Heart right ventricle (tissue), 16 donors: ENCODE measurements around the gene PYGO2. TPM values are rescaled to one million over a fixed set of nuclear protein-coding genes. Genes with fewer than 3 reads are reported as not detected.
"Not testable (repeated sequence)": the region's sequence is repeated elsewhere in the genome, so short reads cannot be mapped to it uniquely, and the experiment has no call there.

Source experiments
- ATAC-seq, 8 donors: fragments of 200-7000 bp; cut with Tn5 transposase; one replicate each; pipeline ENCODE4 v1.9.1; 2020; ENCODE audit warnings: mild to moderate bottlenecking in 8 of 8, moderate library complexity in 8 of 8, moderate number of reproducible peaks in 1 of 8
- DNase-seq, 2 donors: peaks; one replicate each; pipeline ENCODE4 v3.0.0-alpha.2; 2020
- H3K27ac ChIP-seq, 10 donors: fragments of 200-600 bp; sonication (generic) in 2 of 10; one replicate each; pipeline versions ENCODE4 v1.5.0 to v1.8.0; 2020 to 2022; ENCODE audit warnings: mild to moderate bottlenecking in 3 of 10
- H3K27me3 ChIP-seq, 7 donors: fragments of 200-600 bp; one replicate each; pipeline ENCODE4 v1.8.0; 2021 to 2022; ENCODE audit warnings: mild to moderate bottlenecking in 2 of 7
- H3K36me3 ChIP-seq, 9 donors: fragments of 200-600 bp; sonication (generic) in 1 of 9; one replicate each; pipeline versions ENCODE4 v1.5.0 to v1.8.0; 2020 to 2022; ENCODE audit warnings: mild to moderate bottlenecking in 2 of 9
- H3K4me1 ChIP-seq, 9 donors: fragments of 200-600 bp; sonication (generic) in 1 of 9; one replicate each; pipeline versions ENCODE4 v1.5.0 to v1.8.0; 2020 to 2022; ENCODE audit warnings: mild to moderate bottlenecking in 4 of 9
- H3K4me3 ChIP-seq, 10 donors: fragments of 200-600 bp; sonication (generic) in 2 of 10; one replicate each; pipeline versions ENCODE4 v1.5.0 to v1.8.0; 2020 to 2022; ENCODE audit warnings: mild to moderate bottlenecking in 7 of 10, moderate library complexity in 2 of 10
- H3K9me3 ChIP-seq, 11 donors: fragments of 200-600 bp in 10 of 11; sonication (generic) in 2 of 11; one replicate each; pipeline versions ENCODE4 v1.5.0 to v1.8.0; 2013 to 2022; ENCODE audit warnings: mild to moderate bottlenecking in 2 of 11, control low read depth in 1 of 11, moderate library complexity in 1 of 11
- CTCF ChIP-seq, 9 donors: fragments of 200-600 bp; sonication (generic) in 2 of 9; IDR thresholded peaks; one replicate each; pipeline versions ENCODE4 v1.5.0 to v1.8.0; 2021 to 2022; ENCODE audit warnings: antibody characterized with exemption in 9 of 9, mild to moderate bottlenecking in 5 of 9, moderate library complexity in 1 of 9
- WGBS, 2 donors: extraction: QIAGEN DNeasy Blood & Tissue Kit; methylation state at CpG; one replicate each; pipeline ENCODE4 v1.1.7; 2013; ENCODE audit warnings: inconsistent platforms in 1 of 2; 5-methylcytosine and 5-hydroxymethylcytosine counted together
- intact Hi-C, 10 donors: fragments of 100-400 bp; cut with DNase I; formaldehyde crosslinking; loops; one replicate each; pipeline versions ENCODE4 v1.11.1 to v1.14.2; 2022
- polyA plus RNA-seq, 2 donors: library from polyadenylated mRNA; stranded (reverse); fragments of 200-250 nt; gene quantifications; one replicate each; pipeline ENCODE4 v1.2.3, GENCODE V29; 2013
- total RNA-seq, 10 donors: library from RNA; stranded (reverse); fragmentation: NEBNext Ultra II Directional in 3 of 10; extraction: Animal tissue kit (Norgen Biotek cat#: 25700) in 3 of 10; gene quantifications; one replicate each; pipeline versions ENCODE4 v1.2.1 to v1.2.4, GENCODE V29; 2021 to 2023
- donor health status: Arrhythmogenic right ventricular cardiomyopathy.
- donor health status: ischemic (EF 13 %, LVEDD 7.1; RV severe dilation, severe dysfunction).
- donor health status: healthy with polysubstance abuse.
- donor health status: DM: no; HTN: yes; CAD: no.
- donor health status: DM: no; HTN: no; CAD: no.
- donor health status: ischemic (EF 25% LVEDD 6.9; RV normal size, moderate dysfunction).
- donor health status: ischemic (EF 25% LVEDD 5.7; RV mildly dilated, moderate dysfunction).
- donor health status: healthy.
- donor health status: DM: yes; HTN: yes; CAD: no.
- donor health status: Ischemic cardiomyopathy.
- donor health status: ischemic (EF 35%, LVEDD 5.7; RV mildly dilated, moderate dysfunction).
- donor health status: nonischemic (EF 11% LVEDD 7.7; RV severe dilation, severe dysfunction).
- donor health status: DM: yes; HTN: yes; CAD: no.
- donor health status: PGD.
- donor health status: ischemic (EF 29% LVEDD 5.4; RV normal size, mild dysfunction).
- donor health status: nonischemic (EF 23%, LVEDD 6.1; RV moderate dilation, normal function).

Gene PYGO2
- total and polyA plus RNA-seq, 12 donors = 8.8 to 18.0 (median 13.8) TPM

- intact Hi-C loops = loop anchor here in 6 of 10 donors (5.0 kb wide), 1 partner anchor 35 kb away; the partner anchor contains the start of gene PYGO2 (in 6 of the 6)
- Histone ChIP-seq H3K27me3 (no peaks in the 10 kb centered on the region), H3K4me1 (peaks cover 8 to 51% (median 18%) of the 10 kb centered on the region in 9 donors), H3K4me3 (no peak overlapping the region), H3K9me3 (no peaks in the 10 kb centered on the region), H3K27ac (no peak overlapping the region), H3K36me3 (peaks cover 0 to 9% (median 0%) of the 10 kb centered on the region in 9 donors)
- DNase-seq (no peak), ATAC-seq (no peak)
- 83 to 85% methylated on average over 15 of the region's 15 CpGs for WGBS, 2 donors
- no peak for TF ChIP-seq CTCF (IDR thresholded peaks at IDR 0.05)
Observed at GRCh38 chr1:154996966-154997701, 35.6 kb upstream of the PYGO2 start.

- not testable (repeated sequence) for H3K9me3 ChIP-seq, ATAC-seq, H3K27me3 ChIP-seq, H3K27ac ChIP-seq, H3K4me3 ChIP-seq
- 61 to 63% methylated on average over 12 to 13 of the region's 13 CpGs for WGBS, 2 donors
- peak in 1 of 2 donors; percentile 67 for DNase-seq
- Histone ChIP-seq H3K4me1 (peaks cover 8 to 44% (median 18%) of the 10 kb centered on the region in 9 donors), H3K36me3 (peaks cover 0 to 22% (median 2%) of the 10 kb centered on the region in 9 donors)
- intact Hi-C loops = loop anchor here in 6 of 10 donors (5.0 kb wide), 1 partner anchor 33 kb away; the partner anchor contains the start of gene PYGO2 (in 6 of the 6)
- peak in 8 of 9 donors; percentile 15 to 69 (median 52) for TF ChIP-seq CTCF (IDR thresholded peaks at IDR 0.05)
Observed at GRCh38 chr1:154995301-154995983, 33.9 kb upstream of the PYGO2 start.

- Histone ChIP-seq H3K9me3 (no peaks in the 10 kb centered on the region), H3K27ac (no peak overlapping the region), H3K36me3 (peaks cover 0 to 31% (median 6%) of the 10 kb centered on the region in 9 donors), H3K4me1 (peaks cover 5 to 36% (median 10%) of the 10 kb centered on the region in 9 donors), H3K27me3 (no peaks in the 10 kb centered on the region), H3K4me3 (no peak overlapping the region)
- 71 to 73% methylated on average over 3 of the region's 3 CpGs for WGBS, 2 donors
- ATAC-seq (no peak), DNase-seq (no peak)
- TF ChIP-seq CTCF (IDR thresholded peaks at IDR 0.05) = no peak
- intact Hi-C loops = no loop called here
Observed at GRCh38 chr1:154994591-154994990, 33.0 kb upstream of the PYGO2 start.

GRCh38 chr1:154994269-154994587 lies 32.6 kb upstream of the PYGO2 start:
- H3K27ac ChIP-seq = no peak overlapping the region
- intact Hi-C loops = no loop called here
- H3K9me3 ChIP-seq = no peaks in the 10 kb centered on the region
- peaks cover 5 to 32% (median 7%) of the 10 kb centered on the region in 9 donors for H3K4me1 ChIP-seq
- peaks cover 0 to 35% (median 6%) of the 10 kb centered on the region in 9 donors for H3K36me3 ChIP-seq
- 78 to 86% methylated on average over 1 of the region's 1 CpG for WGBS, 2 donors
- ATAC-seq (no peak), DNase-seq (no peak)
- no peak for TF ChIP-seq CTCF (IDR thresholded peaks at IDR 0.05)
- no peaks in the 10 kb centered on the region for H3K27me3 ChIP-seq
- no peak overlapping the region for H3K4me3 ChIP-seq
